HEK293 (cell line): ENCODE data around the gene EDARADD.

ENCODE experiments used
- CTCF ChIA-PET: fragments of 350-600 bp; formaldehyde crosslinking; extraction: SDS; loops from one replicate; lab custom pipeline; 2021; ENCODE audit warnings: antibody characterized with exemption; lab: Yijun Ruan, JAX
- POLR2A ChIA-PET: fragments of 300-600 bp; formaldehyde crosslinking; extraction: SDS; loops from one replicate; lab custom pipeline; 2020; ENCODE audit warnings: antibody characterized with exemption, inconsistent platforms; lab: Yijun Ruan, JAX
- H3K27ac ChIP-seq: fragments of 200-500 bp; sonication (Bioruptor generic); 2 replicates; pipeline ENCODE4 v1.5.1; 2014; ENCODE audit warnings: low read depth, low read length, control low read depth, inconsistent platforms; ENCODE audit errors: extremely low read depth
- H3K36me3 ChIP-seq, 2 experiments: fragments of 200-500 bp in 1 of 2; sonication (Bioruptor generic) in 1 of 2; 1 replicate in 1 of 2; 2 replicates in 1 of 2; pipeline ENCODE4 v1.5.1; 2014 to 2017; ENCODE audit warnings: inconsistent platforms in 2 of 2, low read length in 2 of 2; ENCODE audit not compliant: control insufficient read depth in 2 of 2, insufficient read depth in 1 of 2
- H3K4me1 ChIP-seq: fragments of 200-500 bp; sonication (Bioruptor generic); 2 replicates; pipeline ENCODE4 v1.5.1; 2014; ENCODE audit warnings: mild to moderate bottlenecking, low read length, inconsistent platforms; ENCODE audit not compliant: control insufficient read depth, insufficient read depth
- H3K4me3 ChIP-seq: 2 replicates; pipeline ENCODE4 v1.5.1; 2011; ENCODE audit warnings: low read depth, mild to moderate bottlenecking, control low read depth, low read length, moderate library complexity
- H3K9me3 ChIP-seq: fragments of 200-500 bp; sonication (Bioruptor generic); 2 replicates; pipeline ENCODE4 v1.5.1; 2014; ENCODE audit warnings: low read depth, low read length, inconsistent platforms; ENCODE audit not compliant: control insufficient read depth, insufficient read depth
- GLIS1 ChIP-seq: fragments of 450-650 bp; formaldehyde crosslinking; IDR thresholded peaks from 2 replicates; pipeline ENCODE4 v1.5.1; 2016; ENCODE audit warnings: missing biosample characterization, missing genetic modification characterization
- YY1 ChIP-seq: fragments of 450-650 bp; formaldehyde crosslinking; IDR thresholded peaks from 2 replicates; pipeline ENCODE4 v1.5.1; 2018; ENCODE audit warnings: missing biosample characterization, missing genetic modification characterization
- ZBTB48 ChIP-seq: fragments of 450-650 bp; formaldehyde crosslinking; IDR thresholded peaks from 2 replicates; pipeline ENCODE4 v1.5.1; 2016; ENCODE audit warnings: missing biosample characterization, missing genetic modification characterization
- ZEB2 ChIP-seq: fragments of 450-650 bp; formaldehyde crosslinking; IDR thresholded peaks from 2 replicates; pipeline ENCODE4 v1.5.1; 2016; ENCODE audit warnings: missing biosample characterization, missing genetic modification characterization
- ZFHX2 ChIP-seq: fragments of 450-650 bp; formaldehyde crosslinking; conservative IDR thresholded peaks from 2 replicates; pipeline ENCODE4 v1.5.1; 2016; ENCODE audit warnings: missing biosample characterization, missing genetic modification characterization
- ZFP3 ChIP-seq: fragments of 450-650 bp; formaldehyde crosslinking; IDR thresholded peaks from 2 replicates; pipeline ENCODE4 v1.5.1; 2016; ENCODE audit warnings: low read depth, missing biosample characterization, missing genetic modification characterization
- ZIC2 ChIP-seq: fragments of 450-650 bp; formaldehyde crosslinking; IDR thresholded peaks from 2 replicates; pipeline ENCODE4 v1.5.1; 2016; ENCODE audit warnings: missing biosample characterization, missing genetic modification characterization
- ZNF10 ChIP-seq: fragments of 450-650 bp; formaldehyde crosslinking; IDR thresholded peaks from 2 replicates; pipeline ENCODE4 v1.5.1; 2017; ENCODE audit warnings: missing biosample characterization, missing genetic modification characterization
- ZNF169 ChIP-seq: fragments of 450-650 bp; formaldehyde crosslinking; IDR thresholded peaks from 2 replicates; pipeline ENCODE4 v1.5.1; 2016; ENCODE audit warnings: missing biosample characterization, missing genetic modification characterization
- ZNF2 ChIP-seq: fragments of 450-650 bp; formaldehyde crosslinking; IDR thresholded peaks from 2 replicates; pipeline ENCODE4 v1.5.1; 2016; ENCODE audit warnings: missing biosample characterization, missing genetic modification characterization
- ZNF221 ChIP-seq: fragments of 450-650 bp; formaldehyde crosslinking; IDR thresholded peaks from 2 replicates; pipeline ENCODE4 v1.5.1; 2017; ENCODE audit warnings: missing biosample characterization, missing genetic modification characterization, borderline replicate concordance
- ZNF223 ChIP-seq: fragments of 450-650 bp; formaldehyde crosslinking; IDR thresholded peaks from 2 replicates; pipeline ENCODE4 v1.5.1; 2016; ENCODE audit warnings: missing biosample characterization, missing genetic modification characterization
- ZNF274 ChIP-seq, 2 experiments: fragments of 200-500 bp in 1 of 2; fragments of 450-650 bp in 1 of 2; sonication (Bioruptor generic) in 1 of 2; formaldehyde crosslinking in 1 of 2; IDR thresholded peaks; 2 replicates each; pipeline versions ENCODE4 v1.5.1 to v1.6.1; 2014 to 2016; ENCODE audit warnings: borderline replicate concordance in 1 of 2, inconsistent platforms in 1 of 2, low read length in 1 of 2, missing biosample characterization in 1 of 2, missing genetic modification characterization in 1 of 2
- ZNF404 ChIP-seq: fragments of 450-650 bp; formaldehyde crosslinking; IDR thresholded peaks from 2 replicates; pipeline ENCODE4 v1.5.1; 2017; ENCODE audit warnings: missing biosample characterization, missing genetic modification characterization
- ZNF423 ChIP-seq: fragments of 450-650 bp; formaldehyde crosslinking; IDR thresholded peaks from 2 replicates; pipeline ENCODE4 v1.5.1; 2016; ENCODE audit warnings: missing biosample characterization, missing genetic modification characterization
- ZNF521 ChIP-seq: fragments of 450-650 bp; formaldehyde crosslinking; IDR thresholded peaks from 2 replicates; pipeline ENCODE4 v1.5.1; 2017; ENCODE audit warnings: missing biosample characterization, mild to moderate bottlenecking, missing genetic modification characterization
- ZNF585B ChIP-seq: fragments of 450-650 bp; formaldehyde crosslinking; IDR thresholded peaks from 2 replicates; pipeline ENCODE4 v1.5.1; 2016; ENCODE audit warnings: missing biosample characterization, missing genetic modification characterization
- ZNF621 ChIP-seq: fragments of 450-650 bp; formaldehyde crosslinking; IDR thresholded peaks from 2 replicates; pipeline ENCODE4 v1.5.1; 2017; ENCODE audit warnings: missing biosample characterization, missing genetic modification characterization
- ZSCAN5A ChIP-seq: fragments of 450-650 bp; formaldehyde crosslinking; IDR thresholded peaks from 2 replicates; pipeline ENCODE4 v1.5.1; 2016; ENCODE audit warnings: missing biosample characterization, missing genetic modification characterization
- ZXDB ChIP-seq: fragments of 450-650 bp; formaldehyde crosslinking; IDR thresholded peaks from 2 replicates; pipeline ENCODE4 v1.5.1; 2016; ENCODE audit warnings: missing biosample characterization, missing genetic modification characterization
- TF ChIP-seq, protein P1 (sequence below): IDR thresholded peaks from 2 replicates; pipeline ENCODE4 v1.6.1; 2011; ENCODE audit warnings: mild to moderate bottlenecking, low read depth, low read length, borderline replicate concordance
- TF ChIP-seq, protein P2 (sequence below): fragments of 450-650 bp; formaldehyde crosslinking; optimal IDR thresholded peaks from 2 replicates; pipeline ENCODE3; 2016; ENCODE audit warnings: missing biosample characterization, mild to moderate bottlenecking, missing genetic modification characterization
- TF ChIP-seq, protein P3 (sequence below): fragments of 450-650 bp; formaldehyde crosslinking; IDR thresholded peaks from 2 replicates; pipeline ENCODE4 v1.5.1; 2016; ENCODE audit warnings: missing biosample characterization, missing genetic modification characterization

Gene EDARADD

GRCh38 chr1:236421022-236421421 lies 26.9 kb downstream of the EDARADD start (continued):
- TF ChIP-seq ZXDB (tag by site-specific recombination) (no peak), ZNF404 (no peak), ZNF169 (tag by site-specific recombination) (no peak), ZFP3 (tag by site-specific recombination) (no peak), ZNF10 (no peak), ZEB2 (tag by site-specific recombination) (peak; percentile 62; the same call in 1 of the 2 replicates), ZIC2 (peak; percentile 53), YY1 (tag by site-specific recombination) (no peak), ZSCAN5A (tag by site-specific recombination) (no peak), GLIS1 (tag by site-specific recombination) (peak; percentile 45; the same call in 1 of the 2 replicates)
- TF ChIP-seq, protein P1, sequence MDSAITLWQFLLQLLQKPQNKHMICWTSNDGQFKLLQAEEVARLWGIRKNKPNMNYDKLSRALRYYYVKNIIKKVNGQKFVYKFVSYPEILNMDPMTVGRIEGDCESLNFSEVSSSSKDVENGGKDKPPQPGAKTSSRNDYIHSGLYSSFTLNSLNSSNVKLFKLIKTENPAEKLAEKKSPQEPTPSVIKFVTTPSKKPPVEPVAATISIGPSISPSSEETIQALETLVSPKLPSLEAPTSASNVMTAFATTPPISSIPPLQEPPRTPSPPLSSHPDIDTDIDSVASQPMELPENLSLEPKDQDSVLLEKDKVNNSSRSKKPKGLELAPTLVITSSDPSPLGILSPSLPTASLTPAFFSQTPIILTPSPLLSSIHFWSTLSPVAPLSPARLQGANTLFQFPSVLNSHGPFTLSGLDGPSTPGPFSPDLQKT, result no peak
- TF ChIP-seq, all 188 proteins: peak for 9

GRCh38 chr1:236421850-236422516 lies 27.9 kb downstream of the EDARADD start:
- CTCF ChIA-PET, result interaction anchor here (1.4 kb wide), 1 partner anchor 30 kb away, joined by 4 read pairs; no protein-coding TSS in a partner anchor
- no peak overlapping the region for H3K4me3 ChIP-seq
- POLR2A ChIA-PET, result no interaction called here
- H3K4me1 ChIP-seq, result no peaks in the 10 kb centered on the region
- no peaks in the 10 kb centered on the region for H3K36me3 ChIP-seq
- H3K9me3 ChIP-seq, result no peaks in the 10 kb centered on the region
- TF ChIP-seq ZNF521 (tag by site-specific recombination) (no peak), ZFHX2 (tag by site-specific recombination) (no peak), ZNF274 (IDR thresholded peaks at IDR 0.05; ENCODE audit: low read length) (no peak), ZNF274 (tag by site-specific recombination; IDR thresholded peaks at IDR 0.05; ENCODE audit: borderline replicate concordance) (no peak), ZNF223 (tag by site-specific recombination) (no peak), ZBTB48 (tag by site-specific recombination) (no peak), ZNF221 (tag by site-specific recombination) (no peak), ZNF621 (tag by site-specific recombination) (no peak), ZNF2 (tag by site-specific recombination) (no peak), ZNF423 (tag by site-specific recombination) (no peak), ZNF585B (tag by site-specific recombination) (no peak)
- TF ChIP-seq, protein P2, sequence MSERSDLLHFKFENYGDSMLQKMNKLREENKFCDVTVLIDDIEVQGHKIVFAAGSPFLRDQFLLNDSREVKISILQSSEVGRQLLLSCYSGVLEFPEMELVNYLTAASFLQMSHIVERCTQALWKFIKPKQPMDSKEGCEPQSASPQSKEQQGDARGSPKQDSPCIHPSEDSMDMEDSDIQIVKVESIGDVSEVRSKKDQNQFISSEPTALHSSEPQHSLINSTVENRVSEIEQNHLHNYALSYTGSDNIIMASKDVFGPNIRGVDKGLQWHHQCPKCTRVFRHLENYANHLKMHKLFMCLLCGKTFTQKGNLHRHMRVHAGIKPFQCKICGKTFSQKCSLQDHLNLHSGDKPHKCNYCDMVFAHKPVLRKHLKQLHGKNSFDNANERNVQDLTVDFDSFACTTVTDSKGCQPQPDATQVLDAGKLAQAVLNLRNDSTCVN (tag by site-specific recombination), result no peak
- TF ChIP-seq, protein P3, sequence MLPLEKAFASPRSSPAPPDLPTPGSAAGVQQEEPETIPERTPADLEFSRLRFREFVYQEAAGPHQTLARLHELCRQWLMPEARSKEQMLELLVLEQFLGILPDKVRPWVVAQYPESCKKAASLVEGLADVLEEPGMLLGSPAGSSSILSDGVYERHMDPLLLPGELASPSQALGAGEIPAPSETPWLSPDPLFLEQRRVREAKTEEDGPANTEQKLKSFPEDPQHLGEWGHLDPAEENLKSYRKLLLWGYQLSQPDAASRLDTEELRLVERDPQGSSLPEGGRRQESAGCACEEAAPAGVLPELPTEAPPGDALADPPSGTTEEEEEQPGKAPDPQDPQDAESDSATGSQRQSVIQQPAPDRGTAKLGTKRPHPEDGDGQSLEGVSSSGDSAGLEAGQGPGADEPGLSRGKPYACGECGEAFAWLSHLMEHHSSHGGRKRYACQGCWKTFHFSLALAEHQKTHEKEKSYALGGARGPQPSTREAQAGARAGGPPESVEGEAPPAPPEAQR, result no peak
- TF ChIP-seq, all 188 proteins: peak for 0
- H3K27ac ChIP-seq, result no peak overlapping the region
